ENCODE measurements around the gene ATG7.

ATG7 gene

GRCh38 chr3:11288786-11289637 is 16.8 kb downstream of the ATG7 start:
- Histone ChIP-seq H3K27ac (peak overlapping the region in 20 of 21 experiments; percentile 26 to 86 (median 74)), H3K4me3 (no peak overlapping the region)

- Histone ChIP-seq H3K4me3 (no peak overlapping the region), H3K27ac (peak overlapping the region in 19 of 21 experiments; percentile 6 to 86 (median 73))
Observed at GRCh38 chr3:11289864-11290263, 17.7 kb downstream of the ATG7 start.

- Histone ChIP-seq H3K4me3 (no peak overlapping the region), H3K27ac (peak overlapping the region in 13 of 21 experiments; percentile 1 to 86 (median 72))
Observed at GRCh38 chr3:11290743-11291680, 18.8 kb downstream of the ATG7 start.

- Histone ChIP-seq H3K4me3 (no peak overlapping the region), H3K27ac (peak overlapping the region in 11 of 21 experiments; percentile 1 to 86 (median 56))
Observed at GRCh38 chr3:11291808-11292207, 19.6 kb downstream of the ATG7 start.

- H3K27ac ChIP-seq: no peak overlapping the region
Observed at GRCh38 chr3:11297126-11297525, 24.9 kb downstream of the ATG7 start.

GRCh38 chr3:11300970-11301369 is 28.8 kb downstream of the ATG7 start:
- Histone ChIP-seq H3K27ac (no peak overlapping the region), H3K4me3 (no peak overlapping the region)

More at GRCh38 chr3:11297126-11297525, 24.9 kb downstream of the ATG7 start:
- H3K4me3 ChIP-seq: no peak overlapping the region

- Histone ChIP-seq H3K4me3 (no peak overlapping the region), H3K27ac (no peak overlapping the region)
Observed at GRCh38 chr3:11302444-11302843, 30.2 kb downstream of the ATG7 start.

GRCh38 chr3:11304175-11304574 is 32.0 kb downstream of the ATG7 start:
- H3K27ac ChIP-seq: peak overlapping the region in 1 of 21 experiments; percentile 30

GRCh38 chr3:11305509-11305908 is 33.3 kb downstream of the ATG7 start:
- H3K4me3 ChIP-seq: no peak overlapping the region
- H3K27ac ChIP-seq: peak overlapping the region in 9 of 21 experiments; percentile 6 to 80 (median 50)

More at GRCh38 chr3:11304175-11304574, 32.0 kb downstream of the ATG7 start:
- no peak overlapping the region for H3K4me3 ChIP-seq

- Histone ChIP-seq H3K4me3 (no peak overlapping the region), H3K27ac (peak overlapping the region in 14 of 21 experiments; percentile 12 to 80 (median 58))
Observed at GRCh38 chr3:11306817-11307589, 34.8 kb downstream of the ATG7 start.

GRCh38 chr3:11307830-11308432 is 35.7 kb downstream of the ATG7 start:
- H3K27ac ChIP-seq: peak overlapping the region in 17 of 21 experiments; percentile 14 to 80 (median 57)
- H3K4me3 ChIP-seq: no peak overlapping the region

- Histone ChIP-seq H3K4me3 (no peak overlapping the region), H3K27ac (no peak overlapping the region)
Observed at GRCh38 chr3:11310258-11310657, 38.1 kb downstream of the ATG7 start.

GRCh38 chr3:11312166-11312565 is 40.0 kb downstream of the ATG7 start:
- Histone ChIP-seq H3K4me3 (no peak overlapping the region), H3K27ac (no peak overlapping the region)

GRCh38 chr3:11317300-11317699 is 45.1 kb downstream of the ATG7 start:
- no peak overlapping the region for H3K4me3 ChIP-seq
- H3K27ac ChIP-seq: no peak overlapping the region

- peak overlapping the region in 1 of 21 experiments; percentile 49 for H3K27ac ChIP-seq
- no peak overlapping the region for H3K4me3 ChIP-seq
Observed at GRCh38 chr3:11322931-11323330, 50.7 kb downstream of the ATG7 start.

GRCh38 chr3:11323813-11324212 is 51.6 kb downstream of the ATG7 start:
- H3K4me3 ChIP-seq: no peak overlapping the region
- peak overlapping the region in 1 of 21 experiments; percentile 38 for H3K27ac ChIP-seq

- no peak overlapping the region for H3K27ac ChIP-seq
Observed at GRCh38 chr3:11327619-11328018, 55.4 kb downstream of the ATG7 start.

GRCh38 chr3:11328196-11328945 is 56.2 kb downstream of the ATG7 start:
- Histone ChIP-seq H3K27ac (no peak overlapping the region), H3K4me3 (no peak overlapping the region)

More at GRCh38 chr3:11327619-11328018, 55.4 kb downstream of the ATG7 start:
- H3K4me3 ChIP-seq: no peak overlapping the region
